Non-pigmented ciliary epithelial cell (primary cell): ENCODE data around the gene MFSD6.
"Not testable (repeated sequence)": the region's sequence is repeated elsewhere in the genome, so short reads cannot be mapped to it uniquely, and the experiment has no call there.

ENCODE experiments used
- DNase-seq: peaks from one replicate; pipeline ENCODE4 v3.0.0-alpha.2; 2010; ENCODE audit warnings: low read depth

MFSD6 gene

GRCh38 chr2:190466819-190467446, 58.8 kb downstream of the MFSD6 start:
- no peak for DNase-seq

- DNase-seq: no peak
These were observed 59.5 kb downstream of the MFSD6 start for GRCh38 chr2:190467575-190468083.

- not testable (repeated sequence) for DNase-seq
These were observed 60.2 kb downstream of the MFSD6 start for GRCh38 chr2:190468354-190468753.

GRCh38 chr2:190468814-190469569, 60.8 kb downstream of the MFSD6 start:
- DNase-seq: peak; percentile 89

GRCh38 chr2:190469771-190470170, 61.6 kb downstream of the MFSD6 start:
- DNase-seq: no peak

GRCh38 chr2:190470256-190470826, 62.2 kb downstream of the MFSD6 start:
- no peak for DNase-seq

GRCh38 chr2:190477661-190478454, 69.7 kb downstream of the MFSD6 start:
- no peak for DNase-seq

- no peak for DNase-seq
These were observed 70.5 kb downstream of the MFSD6 start for GRCh38 chr2:190478572-190479195.

GRCh38 chr2:190481339-190481738, 73.2 kb downstream of the MFSD6 start:
- DNase-seq: no peak

- DNase-seq: no peak
These were observed 74.3 kb downstream of the MFSD6 start for GRCh38 chr2:190482451-190482850.

GRCh38 chr2:190486037-190486623, 78.0 kb downstream of the MFSD6 start:
- no peak for DNase-seq

- no peak for DNase-seq
These were observed 80.5 kb downstream of the MFSD6 start for GRCh38 chr2:190488516-190489233.

GRCh38 chr2:190489475-190489874, 81.3 kb downstream of the MFSD6 start:
- no peak for DNase-seq

GRCh38 chr2:190490502-190490901, 82.3 kb downstream of the MFSD6 start:
- DNase-seq: no peak

GRCh38 chr2:190493095-190493494, 84.9 kb downstream of the MFSD6 start:
- no peak for DNase-seq

GRCh38 chr2:190494600-190495227, 86.6 kb downstream of the MFSD6 start:
- not testable (repeated sequence) for DNase-seq

GRCh38 chr2:190497428-190497827, 89.3 kb downstream of the MFSD6 start:
- no peak for DNase-seq

- no peak for DNase-seq
These were observed 91.1 kb downstream of the MFSD6 start for GRCh38 chr2:190499273-190499672.

- DNase-seq: no peak
These were observed 91.9 kb downstream of the MFSD6 start for GRCh38 chr2:190500054-190500502.

- DNase-seq: no peak
These were observed 93.1 kb downstream of the MFSD6 start for GRCh38 chr2:190501231-190501630.
